NCI-H146 treated with DMSO at 0.1 percent for 48 hours (cell line): ENCODE results near the gene GAD2.
"Not testable (repeated sequence)": the region's sequence is repeated elsewhere in the genome, so short reads cannot be mapped to it uniquely, and the experiment has no call there.

Experiments
- DNase-seq: peaks from one replicate; lab custom pipeline; 2025; ENCODE audit not compliant: unreplicated experiment; lab: John Stamatoyannopoulos, UW

The GAD2 gene

DNA sequence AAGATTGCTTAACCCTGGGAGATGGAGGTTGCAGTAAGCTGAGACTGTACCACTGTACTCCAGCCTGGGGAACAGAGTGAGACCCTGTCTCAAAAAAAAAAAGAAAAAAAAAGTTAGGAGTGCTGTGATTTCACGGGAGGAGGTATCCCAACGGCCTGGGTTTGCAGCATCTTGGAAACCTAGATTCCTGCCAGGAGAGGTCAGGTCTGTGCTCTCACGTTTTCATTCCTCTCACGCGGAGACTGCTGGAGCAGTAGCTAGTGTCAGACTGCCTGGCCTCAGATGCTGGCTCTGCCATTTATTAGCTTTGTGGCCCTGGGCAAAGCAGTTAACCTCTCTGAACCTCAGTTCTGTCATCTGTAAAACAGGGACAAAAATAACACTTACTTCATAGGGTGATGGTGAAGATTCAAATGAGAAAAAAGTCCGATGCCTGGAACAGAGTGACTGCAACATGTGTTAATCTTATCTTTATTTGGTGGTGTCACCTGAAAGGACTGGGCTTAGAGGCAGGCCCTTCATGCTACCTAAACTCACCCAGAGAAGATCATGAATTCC, 94.9 kb downstream of the GAD2 start:
- DNase-seq, result no peak

- no peak for DNase-seq
These were observed 97.9 kb downstream of the GAD2 start for GRCh38 chr10:26314265-26315013.

DNA sequence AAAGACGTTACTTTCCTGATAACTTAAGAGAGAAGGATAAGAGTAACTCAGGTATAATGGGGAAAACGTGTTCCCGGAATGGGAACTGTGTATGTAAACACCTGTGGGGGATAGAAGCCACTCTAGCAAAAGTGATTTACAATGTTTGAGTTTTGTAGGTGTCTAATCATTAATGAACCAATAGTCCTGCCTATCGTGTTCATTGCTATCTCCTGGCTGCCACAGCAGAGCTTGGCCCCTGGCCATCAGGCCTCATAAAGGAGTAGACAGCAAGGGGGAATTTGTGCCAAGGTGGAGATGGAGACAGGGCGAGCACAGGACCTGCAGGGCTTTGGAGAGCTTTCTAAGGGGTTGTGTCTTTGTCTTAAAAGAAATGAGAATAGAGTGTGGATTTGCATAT, 102.1 kb downstream of the GAD2 start:
- no peak for DNase-seq

DNA sequence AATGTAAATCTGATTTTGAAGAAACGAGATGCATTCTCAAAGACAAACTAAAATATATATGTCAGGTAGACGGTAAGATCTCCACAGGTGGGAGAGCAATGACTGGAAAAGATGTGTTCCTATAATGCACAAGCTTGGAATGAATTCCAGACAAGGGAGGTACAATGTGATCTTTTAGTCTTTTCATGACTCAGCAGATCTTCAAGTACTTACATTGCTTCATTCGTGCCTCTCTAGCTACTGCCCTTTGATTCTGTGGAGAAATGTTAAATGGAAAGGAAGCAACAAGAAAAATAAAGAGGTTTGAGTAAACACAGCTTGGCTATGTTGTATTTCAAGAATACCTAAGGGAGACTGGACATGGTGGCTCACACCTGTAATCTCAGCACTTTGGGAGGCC, 106.6 kb downstream of the GAD2 start:
- no peak for DNase-seq

- no peak for DNase-seq
These were observed 110.3 kb downstream of the GAD2 start for GRCh38 chr10:26326851-26327250.

GRCh38 chr10:26327811-26328210, 111.2 kb downstream of the GAD2 start:
- DNase-seq, result no peak

- no peak for DNase-seq
These were observed 114.8 kb downstream of the GAD2 start for GRCh38 chr10:26331371-26331770.

DNA sequence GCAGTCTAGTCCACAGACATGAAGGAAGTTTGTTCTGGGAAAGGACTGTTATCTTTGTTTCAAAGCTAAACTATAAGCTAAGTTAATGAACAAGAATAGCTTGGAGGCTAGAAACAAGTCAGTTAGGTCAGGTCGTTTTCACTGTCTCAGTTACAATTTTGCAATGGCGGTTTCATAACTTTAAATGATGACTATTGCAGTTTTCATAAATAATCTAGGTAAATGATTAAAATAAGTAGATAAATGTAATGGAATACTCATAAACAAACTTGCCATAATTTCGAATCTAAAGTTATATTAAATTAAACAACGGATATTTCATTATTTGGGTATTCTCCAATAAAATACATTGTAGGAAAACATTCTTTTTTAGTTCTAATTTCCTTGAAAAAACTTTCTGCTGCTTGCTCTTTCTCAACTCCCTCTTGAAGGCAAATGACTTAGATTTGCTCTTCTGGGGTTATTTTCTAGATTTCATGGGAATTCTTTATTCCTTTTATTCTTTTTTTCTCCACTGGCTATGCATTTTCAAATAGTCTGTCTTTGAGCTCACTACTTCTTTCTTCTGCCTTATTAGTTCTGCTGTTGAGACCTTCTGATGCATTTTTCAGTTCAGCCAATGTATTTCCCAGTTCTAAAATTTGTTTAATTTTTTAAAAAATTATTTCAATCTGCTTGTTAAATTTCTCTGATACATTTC, 117.8 kb downstream of the GAD2 start:
- DNase-seq, result no peak

DNA sequence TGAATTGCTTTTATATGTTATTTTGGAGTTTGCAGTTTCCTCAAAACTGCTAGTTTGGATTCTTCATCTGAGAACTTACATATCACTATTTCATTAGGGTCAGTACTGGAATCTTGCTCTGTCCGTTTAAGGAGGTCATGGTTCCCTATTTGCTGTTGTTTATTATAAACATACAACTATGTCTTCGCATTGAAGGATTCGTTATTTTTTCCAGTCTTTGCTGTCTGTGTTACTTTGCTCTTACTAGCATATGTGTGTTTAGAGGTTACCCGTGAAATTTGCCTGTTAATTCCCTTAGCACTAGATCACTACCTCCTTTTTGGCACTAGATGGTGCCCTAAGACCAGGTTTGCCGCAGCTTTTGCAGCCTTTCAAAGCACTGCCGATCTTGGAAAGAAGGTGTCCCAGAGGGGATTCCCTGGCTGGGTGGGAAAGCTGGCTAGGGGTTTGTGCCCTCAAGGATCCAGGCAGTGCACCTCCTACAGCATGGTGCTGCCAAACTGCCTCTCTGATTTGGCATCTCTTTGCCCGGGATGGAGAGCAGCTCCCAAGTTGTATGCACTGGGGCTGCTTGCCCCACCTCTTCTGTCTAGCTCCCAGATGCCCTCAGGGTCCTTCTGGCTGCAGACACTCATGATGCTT, 118.5 kb downstream of the GAD2 start:
- peak; percentile 49 for DNase-seq

GRCh38 chr10:26335574-26336093, 119.1 kb downstream of the GAD2 start:
- no peak for DNase-seq

- no peak for DNase-seq
These were observed 120.4 kb downstream of the GAD2 start for GRCh38 chr10:26336979-26337378.

DNA sequence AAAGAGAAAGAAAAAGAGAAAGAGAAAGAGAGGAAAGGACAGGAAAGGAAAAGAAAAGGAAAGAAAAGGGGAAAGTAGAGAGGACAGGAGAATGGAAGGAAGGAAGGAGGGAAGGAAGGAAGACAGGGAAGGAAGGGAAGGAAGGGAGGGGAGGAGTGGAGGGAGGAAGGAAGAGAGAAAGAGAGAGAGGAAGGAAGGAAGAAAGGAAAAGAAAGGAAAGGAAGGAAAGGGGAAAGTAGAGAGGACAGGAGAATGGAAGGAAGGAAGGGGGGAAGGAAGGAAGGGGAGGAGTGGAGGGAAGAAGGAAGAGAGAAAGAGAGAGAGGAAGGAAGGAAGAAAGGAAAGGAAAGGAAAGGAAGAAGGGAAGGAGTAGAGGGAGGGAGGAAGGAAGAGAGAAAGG, 125.1 kb downstream of the GAD2 start:
- no peak for DNase-seq

DNA sequence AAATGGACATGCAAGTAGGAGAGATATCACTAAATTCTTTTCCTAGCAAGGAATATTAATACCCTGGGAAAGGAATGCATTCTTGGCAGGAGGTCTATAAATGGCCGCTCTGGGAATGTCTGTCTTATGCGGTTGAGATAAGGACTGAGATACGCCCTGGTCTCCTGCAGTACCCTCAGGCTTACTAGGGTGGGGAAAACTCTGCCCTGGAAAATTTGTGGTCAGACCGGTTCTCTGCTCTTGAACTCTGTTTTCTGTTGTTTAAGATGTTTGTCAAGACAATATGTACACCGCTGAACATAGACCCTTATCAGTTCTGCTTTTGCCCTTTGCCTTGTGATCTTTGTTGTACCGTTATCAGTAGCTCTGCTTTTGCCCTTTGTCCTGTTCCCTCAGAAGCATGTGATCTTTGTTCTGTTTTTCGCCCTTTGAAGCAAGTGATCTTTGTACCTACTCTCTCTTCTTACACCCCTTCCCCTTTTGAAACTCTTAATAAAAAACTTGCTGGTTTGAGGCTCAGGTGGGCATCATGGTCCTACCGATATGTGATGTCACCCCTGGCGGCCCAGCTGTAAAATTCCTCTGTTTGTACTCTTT, 132.3 kb downstream of the GAD2 start:
- DNase-seq, result not testable (repeated sequence)
